Neural cell (in vitro differentiated cells): ENCODE measurements around the gene PDE7B. TPM values are rescaled to one million over a fixed set of nuclear protein-coding genes. Genes with fewer than 3 reads are reported as not detected.

ENCODE experiments used
- H2AFZ ChIP-seq: fragments of 200-600, 300-800 bp; sonication (generic), shearing (Covaris generic); 2 replicates; pipeline ENCODE4 v1.6.0; 2014; ENCODE audit warnings: low read depth, mild to moderate bottlenecking, antibody characterized with exemption, low read length, moderate library complexity
- H3F3A ChIP-seq: fragments of 200-600 bp; shearing (Covaris generic); 2 replicates; pipeline ENCODE4 v1.6.1; 2016; ENCODE audit warnings: mild to moderate bottlenecking, moderate library complexity, mixed read lengths, antibody characterized with exemption, low read length; ENCODE audit not compliant: insufficient read depth, poor library complexity, severe bottlenecking
- H3K27ac ChIP-seq: fragments of 200-600, 300-800 bp; sonication (generic), shearing (Covaris generic); 2 replicates; pipeline ENCODE4 v1.5.1; 2014; ENCODE audit warnings: mild to moderate bottlenecking, low read length, moderate library complexity
- H3K27me3 ChIP-seq: fragments of 300-800, 200-600 bp; sonication (generic), shearing (Covaris generic); 2 replicates; pipeline ENCODE4 v1.6.0; 2014; ENCODE audit warnings: mild to moderate bottlenecking, low read depth, low read length, moderate library complexity; ENCODE audit not compliant: insufficient read depth
- H3K36me3 ChIP-seq: fragments of 300-800, 200-600 bp; sonication (generic), shearing (Covaris generic); 2 replicates; pipeline ENCODE4 v1.5.1; 2014; ENCODE audit warnings: mild to moderate bottlenecking, antibody characterized with exemption, low read length, moderate library complexity; ENCODE audit not compliant: insufficient read depth
- H3K4me2 ChIP-seq: fragments of 300-800, 200-600 bp; sonication (generic), shearing (Covaris generic); 2 replicates; pipeline ENCODE4 v1.6.0; 2014; ENCODE audit warnings: mild to moderate bottlenecking, low read length
- H3K4me3 ChIP-seq: fragments of 300-800, 200-600 bp; sonication (generic), shearing (Covaris generic); 2 replicates; pipeline ENCODE4 v1.5.1; 2014; ENCODE audit warnings: mild to moderate bottlenecking, low read length, moderate library complexity
- H3K79me2 ChIP-seq: fragments of 200-600 bp; shearing (Covaris generic); replicated peaks from 2 replicates; pipeline ENCODE4 v1.6.0; 2014; ENCODE audit warnings: mild to moderate bottlenecking, low read length, moderate library complexity; ENCODE audit not compliant: insufficient read depth
- H3K9ac ChIP-seq: fragments of 300-800, 200-600 bp; sonication (generic), shearing (Covaris generic); 2 replicates; pipeline ENCODE4 v1.6.1; 2016; ENCODE audit warnings: mild to moderate bottlenecking, low read length, mixed read lengths
- H3K9me2 ChIP-seq: fragments of 200-600 bp; shearing (Covaris generic); 2 replicates; pipeline ENCODE4 v1.6.1; 2016; ENCODE audit warnings: mild to moderate bottlenecking, low read length, mixed read lengths; ENCODE audit not compliant: insufficient read depth
- H3K9me3 ChIP-seq: fragments of 200-600, 300-800 bp; sonication (generic), shearing (Covaris generic); 2 replicates; pipeline ENCODE4 v1.6.1; 2016; ENCODE audit warnings: mild to moderate bottlenecking, mixed run types, low read length, moderate library complexity, mixed read lengths
- H4K20me1 ChIP-seq: fragments of 200-600 bp; shearing (Covaris generic); 2 replicates; pipeline ENCODE4 v1.6.1; 2016; ENCODE audit warnings: mild to moderate bottlenecking, mixed run types; ENCODE audit not compliant: insufficient read depth
- CTCF ChIP-seq: fragments of 450-650 bp; IDR thresholded peaks from 2 replicates; pipeline ENCODE4 v1.5.1; 2014; ENCODE audit warnings: antibody characterized with exemption, mild to moderate bottlenecking, moderate library complexity; ENCODE audit not compliant: poor library complexity, severe bottlenecking
- EP300 ChIP-seq: fragments of 450-650 bp; conservative IDR thresholded peaks from 2 replicates; pipeline ENCODE4 v1.6.1; 2014; ENCODE audit warnings: antibody characterized with exemption, mild to moderate bottlenecking, moderate library complexity; ENCODE audit not compliant: poor library complexity, severe bottlenecking
- EZH2 ChIP-seq: fragments of 200-600, 300-800 bp; shearing (Covaris generic), sonication (generic); IDR thresholded peaks from 2 replicates; pipeline ENCODE4 v1.6.1; 2014; ENCODE audit warnings: antibody characterized with exemption, low read length, borderline replicate concordance, mild to moderate bottlenecking; ENCODE audit not compliant: insufficient read depth, poor library complexity, severe bottlenecking
- MXI1 ChIP-seq: fragments of 450-650 bp; conservative IDR thresholded peaks from 2 replicates; pipeline ENCODE4 v1.6.1; 2014; ENCODE audit warnings: antibody characterized with exemption, mild to moderate bottlenecking; ENCODE audit not compliant: poor library complexity, severe bottlenecking
- POLR2AphosphoS5 ChIP-seq: IDR thresholded peaks from 2 replicates; pipeline ENCODE4 v1.6.1; 2012
- RAD21 ChIP-seq: fragments of 450-650 bp; conservative IDR thresholded peaks from 2 replicates; pipeline ENCODE4 v1.6.1; 2014; ENCODE audit warnings: antibody characterized with exemption, mild to moderate bottlenecking, moderate library complexity
- REST ChIP-seq: IDR thresholded peaks from 2 replicates; pipeline ENCODE4 v1.6.1; 2012; ENCODE audit warnings: borderline replicate concordance
- SMC3 ChIP-seq: fragments of 450-650 bp; conservative IDR thresholded peaks from 2 replicates; pipeline ENCODE4 v1.6.1; 2014; ENCODE audit warnings: antibody characterized with exemption, mild to moderate bottlenecking, moderate library complexity; ENCODE audit not compliant: poor library complexity
- TAF1 ChIP-seq: IDR thresholded peaks from 2 replicates; pipeline ENCODE4 v1.6.1; 2012; ENCODE audit warnings: low read depth
- polyA plus RNA-seq: library from polyadenylated mRNA; depleted of rRNA; stranded (reverse); fragments of >200 nt; gene quantifications from 2 replicates; pipeline ENCODE4 v1.2.3, GENCODE V29; 2014

Gene PDE7B
- polyA plus RNA-seq, 1 donor from 2014 or later: 5.9 TPM

- Histone ChIP-seq H3K79me2 (no peaks in the 10 kb centered on the region), H3K27ac (no peak overlapping the region), H3K4me2 (no peak overlapping the region), H3K27me3 (no peaks in the 10 kb centered on the region), H3F3A (no peaks in the 10 kb centered on the region), H3K9ac (no peak overlapping the region), H3K36me3 (no peaks in the 10 kb centered on the region), H4K20me1 (no peaks in the 10 kb centered on the region), H3K4me3 (no peak overlapping the region), H2AFZ (no peak overlapping the region), H3K9me2 (no peaks in the 10 kb centered on the region), H3K9me3 (no peaks in the 10 kb centered on the region)
- TF ChIP-seq RAD21: no peak
- no peak for TF ChIP-seq MXI1
- TF ChIP-seq TAF1: no peak
- TF ChIP-seq CTCF: no peak
Observed at GRCh38 chr6:136153707-136154375, 302.3 kb downstream of the PDE7B start.

GRCh38 chr6:136155191-136155590 is 303.7 kb downstream of the PDE7B start:
- H3F3A ChIP-seq: no peaks in the 10 kb centered on the region
- no peaks in the 10 kb centered on the region for H3K9me3 ChIP-seq
- H3K27ac ChIP-seq: no peak overlapping the region
- no peaks in the 10 kb centered on the region for H3K9me2 ChIP-seq
- H3K9ac ChIP-seq: no peak overlapping the region
- no peaks in the 10 kb centered on the region for H3K36me3 ChIP-seq
- no peaks in the 10 kb centered on the region for H3K27me3 ChIP-seq
- no peaks in the 10 kb centered on the region for H3K79me2 ChIP-seq
- H3K4me2 ChIP-seq: no peak overlapping the region
- H4K20me1 ChIP-seq: no peaks in the 10 kb centered on the region
- TF ChIP-seq EZH2 (no peak), TAF1 (no peak), RAD21 (no peak), POLR2AphosphoS5 (no peak), SMC3 (no peak), EP300 (no peak), REST (no peak), CTCF (no peak), MXI1 (no peak)
- no peak overlapping the region for H2AFZ ChIP-seq
- no peak overlapping the region for H3K4me3 ChIP-seq
